ENCODE measurements around the gene TMEM175.

DNA sequence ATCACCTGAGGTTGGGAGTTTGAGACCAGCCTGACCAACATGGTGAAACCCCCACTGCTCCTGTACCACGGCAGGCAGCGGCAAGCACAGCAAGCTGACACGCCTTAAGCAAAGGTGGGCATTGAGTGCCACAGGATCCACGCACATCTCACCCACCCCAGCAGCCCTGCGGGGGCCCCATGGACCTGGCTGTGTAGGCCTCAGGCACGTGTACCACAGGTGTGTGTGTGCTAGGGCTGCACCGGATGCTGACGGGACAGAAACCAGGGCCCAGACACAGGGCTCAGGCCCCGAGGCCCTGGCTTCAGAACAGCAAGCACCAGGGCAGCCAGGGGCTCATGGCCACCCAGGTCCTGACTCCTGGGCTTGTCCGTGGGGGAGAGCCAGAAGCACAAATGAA, 46.9 kb upstream of the TMEM175 start:
- TF ChIP-seq, protein P1, sequence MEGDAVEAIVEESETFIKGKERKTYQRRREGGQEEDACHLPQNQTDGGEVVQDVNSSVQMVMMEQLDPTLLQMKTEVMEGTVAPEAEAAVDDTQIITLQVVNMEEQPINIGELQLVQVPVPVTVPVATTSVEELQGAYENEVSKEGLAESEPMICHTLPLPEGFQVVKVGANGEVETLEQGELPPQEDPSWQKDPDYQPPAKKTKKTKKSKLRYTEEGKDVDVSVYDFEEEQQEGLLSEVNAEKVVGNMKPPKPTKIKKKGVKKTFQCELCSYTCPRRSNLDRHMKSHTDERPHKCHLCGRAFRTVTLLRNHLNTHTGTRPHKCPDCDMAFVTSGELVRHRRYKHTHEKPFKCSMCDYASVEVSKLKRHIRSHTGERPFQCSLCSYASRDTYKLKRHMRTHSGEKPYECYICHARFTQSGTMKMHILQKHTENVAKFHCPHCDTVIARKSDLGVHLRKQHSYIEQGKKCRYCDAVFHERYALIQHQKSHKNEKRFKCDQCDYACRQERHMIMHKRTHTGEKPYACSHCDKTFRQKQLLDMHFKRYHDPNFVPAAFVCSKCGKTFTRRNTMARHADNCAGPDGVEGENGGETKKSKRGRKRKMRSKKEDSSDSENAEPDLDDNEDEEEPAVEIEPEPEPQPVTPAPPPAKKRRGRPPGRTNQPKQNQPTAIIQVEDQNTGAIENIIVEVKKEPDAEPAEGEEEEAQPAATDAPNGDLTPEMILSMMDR (conservative IDR thresholded peaks at IDR 0.05; ENCODE audit: low read length) = no peak
- TF ChIP-seq EZH2phosphoT487 (IDR thresholded peaks at IDR 0.05; ENCODE audit: borderline replicate concordance) = no peak

Data from Loucy (cell line).